Bladder microvascular endothelial cell (primary cell): ENCODE results near the gene SPDYE11. TPM values are rescaled to one million over a fixed set of nuclear protein-coding genes. Genes with fewer than 3 reads are reported as not detected.

Source experiments
- total RNA-seq: library from RNA; depleted of rRNA; stranded (reverse); fragments of >200 nt; gene quantifications from 2 replicates; pipeline ENCODE4 v1.2.3, GENCODE V29; 2014

The SPDYE11 gene, protein sequence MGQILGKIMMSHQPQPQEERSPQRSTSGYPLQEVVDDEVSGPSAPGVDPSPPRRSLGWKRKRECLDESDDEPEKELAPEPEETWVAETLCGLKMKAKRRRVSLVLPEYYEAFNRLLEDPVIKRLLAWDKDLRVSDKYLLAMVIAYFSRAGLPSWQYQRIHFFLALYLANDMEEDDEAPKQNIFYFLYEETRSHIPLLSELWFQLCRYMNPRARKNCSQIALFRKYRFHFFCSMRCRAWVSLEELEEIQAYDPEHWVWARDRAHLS
- total RNA-seq: not detected in 2 replicates

DNA sequence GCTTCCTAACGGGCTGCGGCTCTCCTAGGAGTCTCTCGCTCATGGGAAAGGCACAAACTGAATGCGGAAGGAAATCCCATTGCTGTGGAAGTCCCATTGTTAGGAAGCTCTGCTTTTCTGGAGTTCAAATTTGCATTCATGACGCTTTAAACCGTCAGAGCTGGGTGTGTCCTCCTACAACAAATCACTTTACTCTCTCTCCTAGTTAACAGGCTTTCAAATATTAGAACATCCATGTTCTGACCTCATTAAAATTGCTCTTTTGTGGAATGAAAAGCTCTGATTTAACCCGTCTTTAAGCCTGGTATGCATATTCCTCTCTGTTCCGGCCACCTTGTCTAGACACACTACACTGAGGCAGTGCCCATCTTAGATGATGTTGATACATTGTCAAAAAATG, at the start of gene SPDYE11:
SPDYE11 (minus strand) TSS at position 101 of the 400 bp plus-strand sequence. CDS start 1,800 bp downstream, outside the sequence.

DNA sequence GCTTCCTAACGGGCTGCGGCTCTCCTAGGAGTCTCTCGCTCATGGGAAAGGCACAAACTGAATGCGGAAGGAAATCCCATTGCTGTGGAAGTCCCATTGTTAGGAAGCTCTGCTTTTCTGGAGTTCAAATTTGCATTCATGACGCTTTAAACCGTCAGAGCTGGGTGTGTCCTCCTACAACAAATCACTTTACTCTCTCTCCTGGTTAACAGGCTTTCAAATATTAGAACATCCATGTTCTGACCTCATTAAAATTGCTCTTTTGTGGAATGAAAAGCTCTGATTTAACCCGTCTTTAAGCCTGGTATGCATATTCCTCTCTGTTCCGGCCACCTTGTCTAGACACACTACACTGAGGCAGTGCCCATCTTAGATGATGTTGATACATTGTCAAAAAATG, 28.2 kb upstream of the SPDYE11 start, which contains the start of gene SPDYE9:
SPDYE9 (minus strand) TSS at position 101 of the 400 bp plus-strand sequence. CDS start 1,800 bp downstream, outside the sequence.

DNA sequence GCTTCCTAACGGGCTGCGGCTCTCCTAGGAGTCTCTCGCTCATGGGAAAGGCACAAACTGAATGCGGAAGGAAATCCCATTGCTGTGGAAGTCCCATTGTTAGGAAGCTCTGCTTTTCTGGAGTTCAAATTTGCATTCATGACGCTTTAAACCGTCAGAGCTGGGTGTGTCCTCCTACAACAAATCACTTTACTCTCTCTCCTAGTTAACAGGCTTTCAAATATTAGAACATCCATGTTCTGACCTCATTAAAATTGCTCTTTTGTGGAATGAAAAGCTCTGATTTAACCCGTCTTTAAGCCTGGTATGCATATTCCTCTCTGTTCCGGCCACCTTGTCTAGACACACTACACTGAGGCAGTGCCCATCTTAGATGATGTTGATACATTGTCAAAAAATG, 28.0 kb downstream of the SPDYE11 start, which contains the start of gene SPDYE8:
SPDYE8 (minus strand) TSS at position 101 of the 400 bp plus-strand sequence. CDS start 1,800 bp downstream, outside the sequence.

Other genes starting within 250 kb of the SPDYE11 start
- gene TYW1B, start 229.7 kb downstream of the SPDYE11 start, total RNA-seq: 0.97 and 7.1 TPM in 2 replicates
- gene POM121, start 132.8 kb downstream of the SPDYE11 start, total RNA-seq: 3.9 and 9.8 TPM in 2 replicates
- 0.06 TPM in 1 of 2 replicates, not detected in the other for gene TRIM74, start 88.4 kb downstream of the SPDYE11 start, total RNA-seq
- gene SPDYE8, start 28.1 kb downstream of the SPDYE11 start, total RNA-seq: not detected in 2 replicates
- gene SPDYE9, start 28.1 kb upstream of the SPDYE11 start, total RNA-seq: not detected in 2 replicates